ENCODE results near the gene PLEKHG4B. TPM values are rescaled to one million over a fixed set of nuclear protein-coding genes. Genes with fewer than 3 reads are reported as not detected.
"Not testable (repeated sequence)": the region's sequence is repeated elsewhere in the genome, so short reads cannot be mapped to it uniquely, and the experiment has no call there.

Gene PLEKHG4B
- polyA plus RNA-seq, 5 donors = 10.7 to 16.9 (median 15.4) TPM

GRCh38 chr5:94113-94892, 2.3 kb downstream of the PLEKHG4B start:
- DNase-seq = no peak

GRCh38 chr5:95241-95980, 3.4 kb downstream of the PLEKHG4B start:
- no peak for DNase-seq

DNA sequence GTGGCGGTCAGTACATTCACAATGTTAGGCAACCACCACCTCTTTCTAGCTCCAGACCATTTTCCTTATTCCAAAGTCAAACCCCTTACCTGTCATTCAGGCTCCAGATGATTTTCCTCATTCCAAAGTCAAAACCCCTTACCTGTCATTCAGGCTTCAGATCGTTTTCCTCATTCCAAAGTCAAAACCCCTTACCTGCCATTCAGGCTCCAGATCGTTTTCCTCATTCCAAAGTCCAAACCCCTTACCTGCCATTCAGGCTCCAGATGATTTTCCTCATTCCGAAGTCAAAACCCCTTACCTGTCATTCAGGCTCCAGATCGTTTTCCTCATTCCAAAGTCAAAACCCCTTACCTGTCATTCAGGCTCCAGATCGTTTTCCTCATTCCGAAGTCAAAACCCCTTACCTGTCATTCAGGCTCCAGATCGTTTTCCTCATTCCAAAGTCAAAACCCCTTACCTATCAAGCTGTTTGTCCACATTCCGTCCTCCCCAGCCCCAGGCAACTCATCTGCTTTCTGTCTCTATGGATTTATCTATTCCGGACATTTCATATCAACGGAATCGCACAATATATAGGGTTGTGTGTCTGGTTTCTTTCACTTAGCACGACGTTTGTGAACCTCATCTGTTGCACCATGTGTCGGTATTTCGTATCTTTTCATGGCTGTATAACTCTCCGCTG, 5.2 kb downstream of the PLEKHG4B start:
- no peak for DNase-seq

DNA sequence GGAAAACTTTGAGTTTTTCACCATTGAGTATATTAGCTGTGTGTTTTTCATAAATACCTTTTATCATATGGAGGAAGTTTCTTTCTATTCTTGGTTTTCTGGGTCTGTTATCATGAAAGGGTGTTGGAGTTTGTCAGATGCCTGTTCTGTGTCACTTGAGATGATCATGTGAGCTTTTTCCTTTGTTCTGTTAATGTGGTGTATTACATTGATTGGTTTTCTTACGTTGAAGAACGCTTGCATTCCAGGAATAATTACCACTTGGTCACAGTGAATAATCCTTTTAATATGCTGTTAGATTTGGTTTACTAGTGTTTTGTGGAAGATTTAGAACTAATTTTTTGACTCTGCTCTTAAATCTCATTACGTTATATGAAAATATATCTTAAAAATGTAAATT, 7.8 kb downstream of the PLEKHG4B start:
- DNase-seq = no peak

GRCh38 chr5:102411-103043, 10.6 kb downstream of the PLEKHG4B start:
- no peak for DNase-seq

DNA sequence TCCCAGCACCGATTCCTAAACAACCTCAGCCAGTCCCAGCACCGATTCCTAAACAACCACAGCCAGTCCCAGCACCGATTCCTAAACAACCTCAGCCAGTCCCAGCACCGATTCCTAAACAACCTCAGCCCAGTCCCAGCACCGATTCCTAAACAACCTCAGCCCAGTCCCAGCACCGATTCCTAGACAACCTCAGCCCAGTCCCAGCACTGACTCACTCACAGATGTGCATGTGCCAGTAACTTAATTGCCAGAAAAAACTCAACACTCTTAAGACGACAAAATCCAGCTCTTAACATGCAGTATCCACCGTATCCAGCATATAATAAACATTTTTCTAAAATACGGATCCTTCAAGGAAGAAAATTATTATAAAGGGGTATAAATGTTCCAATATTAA, 12.1 kb downstream of the PLEKHG4B start:
- not testable (repeated sequence) for DNase-seq

GRCh38 chr5:104778-105296, 12.9 kb downstream of the PLEKHG4B start:
- no peak for DNase-seq

DNA sequence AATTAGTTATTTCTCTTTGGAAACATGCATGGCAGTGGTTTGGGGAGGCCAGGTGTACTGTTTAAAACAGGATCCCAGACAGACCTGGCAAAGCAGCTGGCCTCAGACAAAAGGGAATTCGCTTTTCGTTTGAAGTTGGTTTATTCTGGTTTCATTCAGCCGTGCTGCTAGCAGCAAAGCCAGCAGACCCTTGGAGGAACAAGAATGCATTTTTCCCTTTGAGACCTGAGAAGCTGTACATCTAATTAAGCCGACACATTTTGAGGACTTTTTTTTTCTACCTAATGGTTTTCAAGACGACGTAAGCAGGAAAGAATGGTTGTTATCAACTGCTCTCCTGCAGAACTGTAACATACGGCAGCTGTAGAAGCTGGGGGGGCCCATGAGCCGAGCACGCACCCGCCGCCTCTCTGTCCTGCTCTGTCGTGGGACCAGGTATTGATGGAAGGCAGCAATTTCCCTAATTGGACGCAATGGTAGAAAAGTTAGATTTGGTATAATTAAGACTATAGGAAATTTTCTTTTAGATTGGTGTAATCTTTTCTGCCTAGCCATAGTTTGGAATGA, 13.6 kb downstream of the PLEKHG4B start:
- DNase-seq = peak in 1 of 2 donors; percentile 11

- no peak for DNase-seq
Observed at GRCh38 chr5:106587-106986, 14.6 kb downstream of the PLEKHG4B start.

- DNase-seq = no peak
Observed at GRCh38 chr5:107526-107925, 15.6 kb downstream of the PLEKHG4B start.

DNA sequence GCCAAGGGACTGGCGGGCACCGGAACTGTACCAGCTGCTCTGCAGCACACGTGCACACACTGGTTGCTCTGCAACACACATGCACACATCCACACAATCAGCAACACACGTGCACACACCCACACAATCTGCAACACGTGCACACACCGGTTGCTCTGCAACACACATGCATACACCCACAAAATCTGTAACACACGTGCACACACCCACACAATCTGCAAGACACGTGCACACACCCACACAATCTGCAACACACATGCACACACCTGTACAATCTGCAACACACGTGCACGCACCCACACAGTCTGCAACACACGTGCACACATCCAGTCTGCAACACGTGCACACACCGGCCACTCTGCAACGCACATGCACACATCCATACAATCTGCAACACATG, 17.9 kb downstream of the PLEKHG4B start:
- DNase-seq = no peak

DNA sequence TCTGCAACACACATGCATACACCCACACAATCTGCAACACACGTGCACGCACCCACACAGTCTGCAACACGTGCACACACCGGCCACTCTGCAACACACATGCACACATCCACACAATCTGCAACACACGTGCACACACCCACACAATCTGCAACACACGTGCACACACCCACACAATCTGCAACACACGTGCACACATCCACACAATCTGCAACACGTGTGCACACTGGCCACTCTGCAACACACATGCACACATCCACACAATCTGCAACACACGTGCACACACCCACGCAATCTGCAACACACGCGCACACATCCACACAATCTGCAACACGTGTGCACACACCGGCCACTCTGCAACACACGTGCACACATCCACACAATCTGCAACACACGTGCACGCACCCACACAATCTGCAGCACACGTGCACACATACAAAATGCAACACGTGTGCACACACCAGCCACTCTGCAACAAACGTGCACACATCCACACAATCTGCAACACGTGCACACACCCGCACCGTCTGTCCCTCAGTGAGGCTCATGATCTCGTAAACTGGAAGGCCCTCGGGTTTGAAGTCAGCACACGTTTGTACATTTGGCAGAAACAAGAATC, 18.4 kb downstream of the PLEKHG4B start:
- no peak for DNase-seq

DNA sequence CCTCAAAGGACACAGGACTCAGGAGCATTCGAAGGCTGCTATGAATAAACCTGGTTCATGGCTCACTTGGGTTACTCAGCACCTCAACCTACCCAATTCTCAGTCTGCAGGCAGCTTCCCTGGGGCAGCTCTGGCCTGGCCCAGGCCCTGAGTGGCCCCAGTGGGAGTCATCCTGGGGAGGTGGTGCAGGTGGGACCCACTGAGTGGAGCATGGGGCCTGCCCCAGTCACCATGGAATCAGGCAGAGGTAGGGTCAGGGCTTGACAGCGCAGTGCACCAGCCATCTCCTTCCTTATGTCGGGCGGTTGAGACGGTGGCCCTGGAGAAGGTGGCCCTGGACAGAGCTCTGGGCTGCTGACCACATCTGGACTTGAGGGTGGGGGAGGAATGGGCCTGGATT, 19.2 kb downstream of the PLEKHG4B start:
- no peak for DNase-seq

- no peak for DNase-seq
Observed at GRCh38 chr5:119486-120097, 27.6 kb downstream of the PLEKHG4B start.

GRCh38 chr5:121432-121831, 29.5 kb downstream of the PLEKHG4B start:
- DNase-seq = no peak

DNA sequence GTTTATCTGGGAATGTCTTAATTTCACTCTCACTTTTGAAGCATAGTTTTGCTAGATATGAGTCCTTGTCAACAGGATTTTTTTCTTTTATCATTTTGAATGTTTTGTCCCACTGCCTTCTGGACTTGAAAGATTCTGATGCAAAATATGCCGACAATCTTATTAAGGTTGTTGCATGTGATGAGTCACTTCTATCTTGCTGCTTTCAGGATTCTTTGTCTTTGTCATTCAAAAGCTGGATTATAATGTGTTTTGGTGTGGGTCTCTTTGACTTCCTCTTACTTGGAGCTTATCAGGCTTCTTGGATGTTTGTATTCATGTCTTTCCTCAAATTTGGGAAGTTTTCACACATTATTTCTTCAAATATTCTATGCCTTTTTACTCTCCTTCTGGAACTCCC, 33.8 kb downstream of the PLEKHG4B start:
- no peak for DNase-seq

GRCh38 chr5:126806-127205, 34.8 kb downstream of the PLEKHG4B start:
- no peak for DNase-seq

DNA sequence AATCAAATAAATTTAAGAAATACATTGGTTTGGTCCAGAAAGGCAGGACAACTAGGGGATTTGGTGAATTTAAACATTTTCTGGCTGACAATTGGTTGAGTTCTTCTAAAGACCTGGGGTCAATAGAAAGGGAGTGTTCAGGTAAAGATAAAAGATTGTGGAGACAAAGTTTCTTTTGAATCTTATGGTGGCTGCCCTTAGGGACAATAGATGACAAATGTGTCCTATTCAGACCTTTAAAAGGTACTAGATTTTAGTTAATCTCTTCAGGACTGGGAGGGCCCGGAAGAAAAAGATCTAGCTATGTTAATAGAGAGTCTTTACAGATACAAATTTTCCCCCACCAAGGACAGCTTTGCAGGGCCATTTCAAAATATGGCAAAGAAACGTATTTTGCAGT, 35.9 kb downstream of the PLEKHG4B start:
- DNase-seq = no peak

GRCh38 chr5:128446-128845, 36.5 kb downstream of the PLEKHG4B start:
- DNase-seq = no peak

- DNase-seq = no peak
Observed at GRCh38 chr5:129148-129547, 37.2 kb downstream of the PLEKHG4B start.

- DNase-seq = no peak
Observed at GRCh38 chr5:129820-130219, 37.9 kb downstream of the PLEKHG4B start.
